ENCODE measurements around the gene PAGE4. TPM values are rescaled to one million over a fixed set of nuclear protein-coding genes. Genes with fewer than 3 reads are reported as not detected.

PAGE4 gene, protein sequence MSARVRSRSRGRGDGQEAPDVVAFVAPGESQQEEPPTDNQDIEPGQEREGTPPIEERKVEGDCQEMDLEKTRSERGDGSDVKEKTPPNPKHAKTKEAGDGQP
- total RNA-seq, result not detected in 2 replicates

DNA sequence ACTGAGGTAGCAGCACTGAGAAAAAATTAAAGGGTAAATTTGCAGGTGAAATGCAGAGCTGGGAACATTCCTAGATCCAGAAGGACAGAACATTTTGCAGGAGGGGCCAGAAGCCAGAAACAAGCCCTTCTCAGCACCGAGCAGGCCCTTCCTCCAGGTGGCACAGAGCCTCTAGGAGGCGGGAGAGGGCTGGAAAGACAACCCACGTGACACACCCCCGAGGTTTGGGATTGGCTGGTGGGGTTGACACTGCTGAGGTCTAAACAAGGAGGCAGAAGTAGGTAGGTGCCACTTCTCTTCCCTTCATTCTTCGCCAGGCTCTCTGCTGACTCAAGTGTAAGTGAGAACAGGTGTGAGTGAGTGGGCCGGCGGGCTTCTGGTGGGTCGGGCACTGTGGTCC, at the start of gene PAGE4:
Gene PAGE4, plus strand, starts transcription at position 288 of the 400 bp plus-strand sequence. CDS start 1,126 bp downstream, outside the sequence.

GRCh38 chrX:49878834-49879655, 49.9 kb downstream of the PAGE4 start, which contains the start of gene USP27X:
USP27X (plus strand) TSS chrX:49879484; CDS start chrX:49880308, 824 bp downstream.

Other genes starting within 250 kb of the PAGE4 start
- gene GAGE12H, start 249.4 kb upstream of the PAGE4 start, total RNA-seq, result not detected in 2 replicates
- gene GAGE2A, start 239.8 kb upstream of the PAGE4 start, total RNA-seq, result not detected in 2 replicates
- not detected in 2 replicates for gene GAGE1, start 230.3 kb upstream of the PAGE4 start, total RNA-seq
- not detected in 2 replicates for gene PAGE1, start 133.3 kb upstream of the PAGE4 start, total RNA-seq
- gene USP27X, start 50.2 kb downstream of the PAGE4 start, total RNA-seq, result 2.3 and 2.8 TPM in 2 replicates
- 17.0 and 17.1 TPM in 2 replicates for gene CLCN5, start 93.3 kb downstream of the PAGE4 start, total RNA-seq